IPS-20b (cell line): ENCODE data around the gene DHRS9.

Experiments
- H3K27ac ChIP-seq: one replicate; pipeline ENCODE4 v1.5.1; 2013; ENCODE audit warnings: low read length
- H3K27me3 ChIP-seq: 2 replicates; pipeline ENCODE4 v1.6.1; 2013; ENCODE audit warnings: mild to moderate bottlenecking, low read length, inconsistent platforms; ENCODE audit not compliant: insufficient read depth
- H3K36me3 ChIP-seq: 2 replicates; pipeline ENCODE4 v1.6.1; 2013; ENCODE audit warnings: low read depth, mild to moderate bottlenecking, inconsistent platforms, low read length, moderate library complexity; ENCODE audit not compliant: insufficient read depth
- H3K4me1 ChIP-seq: 2 replicates; pipeline ENCODE4 v1.6.1; 2013; ENCODE audit warnings: mild to moderate bottlenecking, control low read depth, inconsistent platforms, low read length, moderate library complexity; ENCODE audit not compliant: insufficient read depth
- H3K4me3 ChIP-seq: 2 replicates; pipeline ENCODE4 v1.5.1; 2013; ENCODE audit warnings: mild to moderate bottlenecking, low read length, inconsistent platforms
- H3K9ac ChIP-seq: 2 replicates; pipeline ENCODE4 v1.6.1; 2013; ENCODE audit warnings: low read depth, mild to moderate bottlenecking, inconsistent platforms, low read length, moderate library complexity
- H3K9me3 ChIP-seq: 2 replicates; pipeline ENCODE4 v1.6.1; 2013; ENCODE audit warnings: mild to moderate bottlenecking, low read depth, low read length, inconsistent platforms; ENCODE audit not compliant: insufficient read depth

DHRS9 gene

GRCh38 chr2:169087757-169088379, 18.5 kb downstream of the DHRS9 start:
- 0 out of 2 replicates have a peak, but pooled peaks cover under 1% of the 10 kb centered on the region for H3K27me3 ChIP-seq
- no peak overlapping the region for H3K9ac ChIP-seq
- H3K27ac ChIP-seq: no peak overlapping the region
- H3K9me3 ChIP-seq: no peaks in the 10 kb centered on the region
- no peaks in the 10 kb centered on the region for H3K4me1 ChIP-seq
- H3K4me3 ChIP-seq: no peak overlapping the region
- H3K36me3 ChIP-seq: no peaks in the 10 kb centered on the region

DNA sequence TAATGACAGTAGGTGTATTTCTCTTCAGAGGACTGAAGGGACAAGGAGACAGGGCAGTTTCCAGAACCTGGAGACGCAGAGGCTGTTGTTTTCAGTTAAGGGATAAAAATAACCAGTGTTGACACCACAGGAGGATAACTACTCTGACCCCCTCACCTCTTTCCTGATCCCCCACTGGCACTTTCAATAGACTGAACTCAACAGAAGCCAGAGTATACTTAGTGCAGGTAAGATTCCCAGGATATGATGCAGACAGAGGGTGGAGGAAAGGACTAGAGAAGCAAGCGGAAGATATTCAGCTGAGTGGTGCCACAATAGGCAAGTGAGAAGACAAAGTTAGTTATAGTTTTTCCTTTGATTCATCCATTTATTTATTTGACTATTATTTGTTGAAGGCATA, 19.8 kb downstream of the DHRS9 start:
- 0 out of 2 replicates have a peak, but pooled peaks cover 8% of the 10 kb centered on the region for H3K27me3 ChIP-seq
- no peak overlapping the region for H3K4me3 ChIP-seq
- no peaks in the 10 kb centered on the region for H3K36me3 ChIP-seq
- no peaks in the 10 kb centered on the region for H3K4me1 ChIP-seq
- H3K27ac ChIP-seq: no peak overlapping the region
- no peak overlapping the region for H3K9ac ChIP-seq
- no peaks in the 10 kb centered on the region for H3K9me3 ChIP-seq

- Histone ChIP-seq H3K36me3 (no peaks in the 10 kb centered on the region), H3K9me3 (no peaks in the 10 kb centered on the region)
Measured at GRCh38 chr2:169090133-169090820, 20.9 kb downstream of the DHRS9 start.

DNA sequence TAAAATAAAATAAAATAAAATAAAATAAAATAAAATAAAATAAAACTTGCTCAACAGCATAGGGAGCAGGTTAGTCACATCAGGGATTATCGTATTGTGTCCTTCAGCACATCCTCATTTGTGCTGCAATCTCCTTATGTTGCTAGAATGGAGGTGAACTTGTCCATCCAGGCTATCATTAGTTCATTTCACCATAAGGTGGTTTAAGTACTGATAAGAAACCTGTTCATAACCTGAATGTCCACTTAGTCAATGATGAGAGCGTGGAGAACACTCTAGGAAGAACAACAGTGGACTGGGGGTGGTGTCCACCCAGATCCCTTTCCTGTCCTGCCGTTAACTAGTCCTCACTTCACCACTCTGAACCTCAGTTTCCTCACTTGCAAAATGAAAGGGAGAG, 21.9 kb downstream of the DHRS9 start:
- Histone ChIP-seq H3K36me3 (no peaks in the 10 kb centered on the region), H3K27me3 (peaks cover 15% of the 10 kb centered on the region; the same call in 1 of the 2 replicates), H3K27ac (no peak overlapping the region), H3K9ac (no peak overlapping the region), H3K9me3 (no peaks in the 10 kb centered on the region), H3K4me3 (no peak overlapping the region), H3K4me1 (no peaks in the 10 kb centered on the region)

More at GRCh38 chr2:169090133-169090820, 20.9 kb downstream of the DHRS9 start:
- no peak overlapping the region for H3K9ac ChIP-seq
- H3K27me3 ChIP-seq: 0 out of 2 replicates have a peak, but pooled peaks cover 8% of the 10 kb centered on the region
- no peak overlapping the region for H3K4me3 ChIP-seq
- no peak overlapping the region for H3K27ac ChIP-seq
- H3K4me1 ChIP-seq: no peaks in the 10 kb centered on the region

DNA sequence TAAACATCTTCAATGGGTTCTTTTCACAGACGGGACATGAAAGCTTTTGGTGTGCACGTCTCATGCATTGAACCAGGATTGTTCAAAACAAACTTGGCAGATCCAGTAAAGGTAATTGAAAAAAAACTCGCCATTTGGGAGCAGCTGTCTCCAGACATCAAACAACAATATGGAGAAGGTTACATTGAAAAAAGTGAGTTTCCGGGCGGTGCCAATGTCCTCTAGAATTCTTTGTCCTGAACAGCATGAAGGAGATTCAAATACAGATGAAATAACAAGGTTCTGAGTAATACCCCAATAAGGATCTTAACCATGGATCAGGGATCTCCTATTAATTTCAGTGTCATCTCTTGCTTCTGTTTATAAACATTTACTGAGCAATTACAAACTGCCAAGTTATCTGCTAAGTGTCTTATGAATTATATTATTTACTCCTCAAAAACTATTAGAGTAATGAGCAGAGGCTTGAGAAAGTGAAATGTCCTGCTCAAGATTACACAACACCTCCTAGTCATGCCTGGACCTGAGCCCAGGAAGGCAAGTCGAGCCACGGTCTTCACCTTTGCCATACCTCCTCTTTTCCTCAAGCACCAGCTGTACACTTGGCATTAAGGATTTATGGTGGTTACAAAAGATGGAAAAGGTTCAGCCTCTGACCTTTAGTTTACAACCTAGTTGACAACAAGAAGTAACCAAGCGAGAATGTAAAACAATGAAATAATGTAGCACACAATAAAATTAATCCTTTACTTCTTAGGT, 22.6 kb downstream of the DHRS9 start:
- Histone ChIP-seq H3K36me3 (no peaks in the 10 kb centered on the region), H3K9ac (no peak overlapping the region), H3K9me3 (no peaks in the 10 kb centered on the region), H3K4me1 (no peaks in the 10 kb centered on the region), H3K27ac (no peak overlapping the region), H3K27me3 (peaks cover 15% of the 10 kb centered on the region; the same call in 1 of the 2 replicates), H3K4me3 (no peak overlapping the region)

DNA sequence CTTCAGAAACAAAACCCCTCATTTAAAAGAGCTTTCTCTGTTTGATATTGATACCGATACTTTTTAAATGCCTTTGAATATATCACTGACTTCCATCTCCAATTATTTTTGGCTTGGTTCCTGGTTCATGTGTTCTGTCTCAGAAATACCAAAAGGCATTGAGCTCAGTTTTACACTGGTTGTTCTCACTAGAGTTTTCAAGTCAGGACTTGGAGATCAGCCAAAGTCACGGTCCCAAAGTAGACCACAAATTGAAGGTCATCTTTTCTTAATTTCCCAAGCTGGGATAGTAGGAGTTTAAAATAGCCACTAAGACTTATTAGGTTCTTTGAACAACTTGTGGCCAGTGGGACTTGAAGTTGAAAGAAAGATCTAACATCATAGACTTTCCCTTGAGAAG, 24.2 kb downstream of the DHRS9 start:
- no peaks in the 10 kb centered on the region for H3K4me1 ChIP-seq
- H3K9ac ChIP-seq: no peak overlapping the region
- no peak overlapping the region for H3K4me3 ChIP-seq
- H3K36me3 ChIP-seq: no peaks in the 10 kb centered on the region
- peaks cover 15% of the 10 kb centered on the region; the same call in 1 of the 2 replicates for H3K27me3 ChIP-seq
- no peak overlapping the region for H3K27ac ChIP-seq
- no peaks in the 10 kb centered on the region for H3K9me3 ChIP-seq

DNA sequence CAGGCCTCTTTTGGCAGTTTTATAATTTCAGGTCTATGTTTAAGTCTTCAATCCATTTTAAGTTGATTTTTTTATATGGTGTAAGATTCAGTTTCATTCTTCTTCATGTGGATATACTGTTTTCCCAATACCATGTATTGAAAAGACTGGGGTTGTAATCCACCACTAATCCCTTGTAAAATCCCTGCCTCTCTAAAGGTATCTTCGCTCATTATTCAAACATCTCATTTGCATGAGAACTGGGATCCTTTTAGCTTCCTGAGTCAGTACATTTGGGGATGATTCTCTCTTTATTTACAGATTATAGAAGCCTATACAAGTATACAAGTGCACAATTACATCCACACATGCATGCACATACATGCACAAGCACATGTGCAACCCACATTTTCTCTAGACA, 25.3 kb downstream of the DHRS9 start:
- Histone ChIP-seq H3K4me3 (no peak overlapping the region), H3K9ac (no peak overlapping the region), H3K36me3 (no peaks in the 10 kb centered on the region), H3K27ac (no peak overlapping the region), H3K9me3 (no peaks in the 10 kb centered on the region), H3K27me3 (peaks cover 15% of the 10 kb centered on the region; the same call in 1 of the 2 replicates), H3K4me1 (no peaks in the 10 kb centered on the region)

DNA sequence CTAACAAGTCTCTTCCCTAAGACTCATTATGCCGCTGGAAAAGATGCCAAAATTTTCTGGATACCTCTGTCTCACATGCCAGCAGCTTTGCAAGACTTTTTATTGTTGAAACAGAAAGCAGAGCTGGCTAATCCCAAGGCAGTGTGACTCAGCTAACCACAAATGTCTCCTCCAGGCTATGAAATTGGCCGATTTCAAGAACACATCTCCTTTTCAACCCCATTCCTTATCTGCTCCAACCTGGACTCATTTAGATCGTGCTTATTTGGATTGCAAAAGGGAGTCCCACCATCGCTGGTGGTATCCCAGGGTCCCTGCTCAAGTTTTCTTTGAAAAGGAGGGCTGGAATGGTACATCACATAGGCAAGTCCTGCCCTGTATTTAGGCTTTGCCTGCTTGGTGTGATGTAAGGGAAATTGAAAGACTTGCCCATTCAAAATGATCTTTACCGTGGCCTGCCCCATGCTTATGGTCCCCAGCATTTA, 26.3 kb downstream of the DHRS9 start:
- no peak overlapping the region for H3K9ac ChIP-seq
- peaks cover 15% of the 10 kb centered on the region; the same call in 1 of the 2 replicates for H3K27me3 ChIP-seq
- H3K27ac ChIP-seq: no peak overlapping the region
- no peaks in the 10 kb centered on the region for H3K4me1 ChIP-seq
- no peaks in the 10 kb centered on the region for H3K9me3 ChIP-seq
- no peak overlapping the region for H3K4me3 ChIP-seq
- H3K36me3 ChIP-seq: no peaks in the 10 kb centered on the region

DNA sequence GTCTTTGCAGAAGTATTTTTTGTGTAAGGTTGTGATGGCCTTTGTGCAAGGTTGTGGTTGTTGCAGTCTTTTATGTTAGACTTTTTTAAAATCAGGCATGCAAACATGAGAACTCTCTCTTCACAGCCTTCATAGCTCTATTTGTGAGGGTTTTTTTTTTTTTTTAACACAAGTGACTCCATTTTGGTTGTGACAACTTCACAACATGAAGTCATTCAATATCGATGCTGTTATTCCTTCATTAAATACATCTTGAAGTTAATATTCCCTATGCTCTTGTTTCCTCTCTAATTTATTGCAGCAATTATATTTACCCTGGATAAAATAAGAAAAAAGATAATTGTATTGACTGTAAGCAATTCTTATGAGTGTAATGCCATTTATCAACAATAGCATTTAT, 35.5 kb downstream of the DHRS9 start:
- Histone ChIP-seq H3K4me1 (peaks cover under 1% of the 10 kb centered on the region; the same call in 1 of the 2 replicates), H3K9me3 (no peaks in the 10 kb centered on the region)

DNA sequence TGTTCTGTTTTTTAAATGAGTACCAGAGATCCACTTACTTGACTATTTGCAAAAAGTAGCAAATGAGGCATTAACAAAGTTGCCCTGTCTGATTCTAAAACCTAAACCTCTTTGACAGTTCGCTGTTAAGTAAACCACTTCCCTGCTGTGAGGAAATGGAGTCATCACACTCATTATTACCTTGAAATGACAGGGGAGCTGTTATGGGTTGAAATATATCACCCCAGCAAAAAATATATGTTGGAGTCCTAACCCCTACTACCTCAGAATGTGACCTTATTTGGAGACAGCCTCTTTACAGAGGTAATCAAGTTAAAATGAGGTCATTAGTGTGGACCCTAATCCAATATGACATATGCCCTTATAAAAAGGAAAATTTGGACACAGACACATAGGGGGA, 36.1 kb downstream of the DHRS9 start:
- Histone ChIP-seq H3K4me3 (no peak overlapping the region), H3K9me3 (no peaks in the 10 kb centered on the region), H3K27ac (no peak overlapping the region), H3K36me3 (no peaks in the 10 kb centered on the region), H3K27me3 (peaks cover 8% of the 10 kb centered on the region; the same call in 1 of the 2 replicates), H3K9ac (no peak overlapping the region), H3K4me1 (peaks cover 5% of the 10 kb centered on the region; the same call in 1 of the 2 replicates)

More for the DNA sequence above, 35.5 kb downstream of the DHRS9 start:
- H3K27ac ChIP-seq: no peak overlapping the region
- no peak overlapping the region for H3K4me3 ChIP-seq
- no peak overlapping the region for H3K9ac ChIP-seq
- peaks cover 4% of the 10 kb centered on the region; the same call in 1 of the 2 replicates for H3K27me3 ChIP-seq
- H3K36me3 ChIP-seq: no peaks in the 10 kb centered on the region

- H3K4me1 ChIP-seq: peaks cover 5% of the 10 kb centered on the region; the same call in 1 of the 2 replicates
- no peak overlapping the region for H3K4me3 ChIP-seq
- no peaks in the 10 kb centered on the region for H3K36me3 ChIP-seq
- peaks cover 8% of the 10 kb centered on the region; the same call in 1 of the 2 replicates for H3K27me3 ChIP-seq
- H3K9me3 ChIP-seq: no peaks in the 10 kb centered on the region
- no peak overlapping the region for H3K9ac ChIP-seq
- H3K27ac ChIP-seq: no peak overlapping the region
Measured at GRCh38 chr2:169106134-169106533, 36.8 kb downstream of the DHRS9 start.
